Measurements from ENCODE around the gene SSU72.

Gene SSU72

GRCh38 chr1:1614204-1614953, 39.7 kb upstream of the SSU72 start:
- Histone ChIP-seq H3K36me3 (ENCODE audit: insufficient read depth, low read length) (no peaks in the 10 kb centered on the region; the same call in 1 of the 2 replicates), H3K27ac (ENCODE audit: low read depth, low read length, poor library complexity, severe bottlenecking) (no peak overlapping the region), H3K4me2 (ENCODE audit: low read length) (peak overlapping the region; percentile 66), H3F3A (ENCODE audit: insufficient read depth, low read length) (no peaks in the 10 kb centered on the region), H3K4me1 (ENCODE audit: insufficient read depth, low read length, severe bottlenecking) (peaks cover 29% of the 10 kb centered on the region), H3K9ac (ENCODE audit: low read length) (peak overlapping the region; percentile 53), H3K9me3 (ENCODE audit: low read length) (no peaks in the 10 kb centered on the region), H3K9me2 (ENCODE audit: low read depth, low read length) (no peaks in the 10 kb centered on the region), H3K79me2 (ENCODE audit: insufficient read depth, low read length) (no peaks in the 10 kb centered on the region), H3K27me3 (ENCODE audit: insufficient read depth, low read length) (no peaks in the 10 kb centered on the region), H4K20me1 (ENCODE audit: insufficient read depth, low read length) (no peaks in the 10 kb centered on the region), H2AFZ (ENCODE audit: low read length) (no peak overlapping the region), H3K4me3 (ENCODE audit: low read depth, low read length, poor library complexity, severe bottlenecking) (peak overlapping the region; percentile 89)
- TF ChIP-seq EZH2 (IDR thresholded peaks at IDR 0.05; ENCODE audit: borderline replicate concordance, low read length) (no peak), CTCF (IDR thresholded peaks at IDR 0.05; ENCODE audit: low read length) (no peak)

- H3K27ac ChIP-seq (ENCODE audit: low read depth, low read length, poor library complexity, severe bottlenecking): no peak overlapping the region
- no peaks in the 10 kb centered on the region for H3K27me3 ChIP-seq (ENCODE audit: insufficient read depth, low read length)
- H3K36me3 ChIP-seq (ENCODE audit: insufficient read depth, low read length): no peaks in the 10 kb centered on the region; the same call in 1 of the 2 replicates
- TF ChIP-seq CTCF (IDR thresholded peaks at IDR 0.05; ENCODE audit: low read length) (no peak), EZH2 (IDR thresholded peaks at IDR 0.05; ENCODE audit: borderline replicate concordance, low read length) (no peak)
- no peaks in the 10 kb centered on the region for H3K79me2 ChIP-seq (ENCODE audit: insufficient read depth, low read length)
- no peak overlapping the region for H3K9ac ChIP-seq (ENCODE audit: low read length)
- no peaks in the 10 kb centered on the region for H4K20me1 ChIP-seq (ENCODE audit: insufficient read depth, low read length)
- peak overlapping the region; percentile 89 for H3K4me3 ChIP-seq (ENCODE audit: low read depth, low read length, poor library complexity, severe bottlenecking)
- H2AFZ ChIP-seq (ENCODE audit: low read length): no peak overlapping the region
- H3K4me2 ChIP-seq (ENCODE audit: low read length): peak overlapping the region; percentile 66
- peaks cover 29% of the 10 kb centered on the region for H3K4me1 ChIP-seq (ENCODE audit: insufficient read depth, low read length, severe bottlenecking)
- no peaks in the 10 kb centered on the region for H3F3A ChIP-seq (ENCODE audit: insufficient read depth, low read length)
- H3K9me2 ChIP-seq (ENCODE audit: low read depth, low read length): no peaks in the 10 kb centered on the region
- no peaks in the 10 kb centered on the region for H3K9me3 ChIP-seq (ENCODE audit: low read length)
These were observed 38.9 kb upstream of the SSU72 start for GRCh38 chr1:1613509-1614082.

- Histone ChIP-seq H3K4me3 (ENCODE audit: low read depth, low read length, poor library complexity, severe bottlenecking) (no peak overlapping the region), H2AFZ (ENCODE audit: low read length) (no peak overlapping the region)
- no peak for TF ChIP-seq CTCF (IDR thresholded peaks at IDR 0.05; ENCODE audit: low read length)
- no peak for TF ChIP-seq EZH2 (IDR thresholded peaks at IDR 0.05; ENCODE audit: borderline replicate concordance, low read length)
These were observed 37.4 kb upstream of the SSU72 start for GRCh38 chr1:1612104-1612400.

More at GRCh38 chr1:1612104-1612400, 37.4 kb upstream of the SSU72 start:
- Histone ChIP-seq H3K9ac (ENCODE audit: low read length) (no peak overlapping the region), H3F3A (ENCODE audit: insufficient read depth, low read length) (no peaks in the 10 kb centered on the region), H3K4me2 (ENCODE audit: low read length) (no peak overlapping the region), H3K9me2 (ENCODE audit: low read depth, low read length) (no peaks in the 10 kb centered on the region), H3K36me3 (ENCODE audit: insufficient read depth, low read length) (no peaks in the 10 kb centered on the region), H3K79me2 (ENCODE audit: insufficient read depth, low read length) (no peaks in the 10 kb centered on the region), H3K27me3 (ENCODE audit: insufficient read depth, low read length) (no peaks in the 10 kb centered on the region), H3K4me1 (ENCODE audit: insufficient read depth, low read length, severe bottlenecking) (peaks cover 31% of the 10 kb centered on the region), H4K20me1 (ENCODE audit: insufficient read depth, low read length) (no peaks in the 10 kb centered on the region), H3K27ac (ENCODE audit: low read depth, low read length, poor library complexity, severe bottlenecking) (no peak overlapping the region), H3K9me3 (ENCODE audit: low read length) (no peaks in the 10 kb centered on the region)

Data from OCI-LY1 (cell line).